GM21423 (cell line): ENCODE results near the gene ASPG.

ENCODE experiments used
- ATAC-seq: cut with Tn5 transposase; IDR thresholded peaks from one replicate; pipeline ENCODE4 v1.9.1; 2021; ENCODE audit warnings: mild to moderate bottlenecking, moderate library complexity; ENCODE audit not compliant: unreplicated experiment

The ASPG gene

DNA sequence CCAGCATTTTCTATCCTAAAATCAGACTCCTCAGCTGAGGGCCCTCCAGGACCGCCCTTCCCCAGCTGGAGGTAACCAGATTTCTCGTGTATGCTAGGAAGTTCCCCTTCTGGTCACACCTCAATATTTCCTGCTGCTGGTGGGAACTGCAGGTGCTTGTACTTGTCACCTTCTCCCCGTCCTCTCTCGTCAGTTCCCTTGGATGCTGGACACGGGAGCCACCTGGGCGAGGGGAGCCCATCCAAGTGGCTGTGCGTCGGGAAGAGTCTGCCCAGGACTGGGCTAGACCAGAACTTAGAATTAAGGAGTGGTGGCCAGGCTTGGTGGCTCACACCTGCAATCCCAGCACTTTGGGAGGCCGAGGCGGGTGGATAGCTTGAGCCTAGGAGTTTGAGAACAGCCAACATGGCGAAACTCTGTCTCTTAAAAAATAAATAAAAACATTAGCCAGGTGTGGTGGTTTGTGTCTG, 29.7 kb downstream of the ASPG start:
- no peak for ATAC-seq

DNA sequence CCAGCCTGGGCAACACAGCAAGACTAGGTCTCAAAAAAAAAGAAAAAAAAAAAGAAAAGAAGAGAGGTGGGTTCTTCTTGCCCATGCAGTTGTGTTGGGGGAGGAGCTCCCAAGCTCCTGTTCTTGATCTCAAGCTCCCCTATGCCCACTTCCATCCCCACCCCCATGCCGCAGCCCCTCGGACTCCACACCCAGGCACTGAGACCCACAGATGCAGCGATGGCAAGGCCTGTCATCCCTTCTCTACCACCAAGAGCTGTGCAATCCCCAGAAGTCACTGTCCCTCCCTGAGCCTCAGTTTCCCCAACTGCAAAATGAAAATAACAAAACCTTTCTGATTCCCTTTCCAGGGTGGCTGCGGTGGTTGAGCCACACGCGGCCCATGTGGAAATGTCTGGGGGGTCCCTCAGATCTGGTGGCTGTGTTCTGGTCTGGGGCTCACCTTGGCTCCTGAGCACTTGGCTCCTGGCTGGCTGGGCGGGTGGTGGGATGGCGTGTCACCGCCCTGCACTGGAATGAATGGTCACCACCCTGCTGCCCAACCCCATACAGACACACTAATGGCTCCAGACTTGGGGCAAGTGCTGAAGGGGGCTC, 30.3 kb downstream of the ASPG start:
- ATAC-seq = no peak

DNA sequence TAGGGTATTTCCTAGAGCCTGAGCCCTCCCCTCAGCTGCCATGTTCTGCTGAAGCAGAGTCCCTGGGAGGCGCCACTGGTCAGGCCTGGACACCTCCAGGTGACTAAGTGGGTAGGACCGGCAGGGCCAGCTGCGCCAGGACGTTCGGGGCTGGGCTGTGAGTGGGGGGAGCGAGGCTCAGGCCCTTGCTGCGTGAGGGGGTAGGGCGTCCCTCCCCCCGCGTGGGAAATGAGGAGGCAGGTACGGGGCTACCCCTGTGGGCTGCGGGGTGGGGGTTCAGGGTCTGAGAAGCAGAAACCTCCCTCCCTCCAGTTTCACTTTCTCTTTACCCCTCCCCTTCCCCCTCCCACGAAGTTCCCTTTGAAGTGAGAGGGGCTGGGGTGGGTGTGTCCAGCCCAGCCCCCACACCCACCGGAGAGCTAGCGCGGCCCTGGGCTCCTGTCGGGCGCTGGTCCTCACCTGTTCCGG, 30.8 kb downstream of the ASPG start:
- ATAC-seq = no peak

DNA sequence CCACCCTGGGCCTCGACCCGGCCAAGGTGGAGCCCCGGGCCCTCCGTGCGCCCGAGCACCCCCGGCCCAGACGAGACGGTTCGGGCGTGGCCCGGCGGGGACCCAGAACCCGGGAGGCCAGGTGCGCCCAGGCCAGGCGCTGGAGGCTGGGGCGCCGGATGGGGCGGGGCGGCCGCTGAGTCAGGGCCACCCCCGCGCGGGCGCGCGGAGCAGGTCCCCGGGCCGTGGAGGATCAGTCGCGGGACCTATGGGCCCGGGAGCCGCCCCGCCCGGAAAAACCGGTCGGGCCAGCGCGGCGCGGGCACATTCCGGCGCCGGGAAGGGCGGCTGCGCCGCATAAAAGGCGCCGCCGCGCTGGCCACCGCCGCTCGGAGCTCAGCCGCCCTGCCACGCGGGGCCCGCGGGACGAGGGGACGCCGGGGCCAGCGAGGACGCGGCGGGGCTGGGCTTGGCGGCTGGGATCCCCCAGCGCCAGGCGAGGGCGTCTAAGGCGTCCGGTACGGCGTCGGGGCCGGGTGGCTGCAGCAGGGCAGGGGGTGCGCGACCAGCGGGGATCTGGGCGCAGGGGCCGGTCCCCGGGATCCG, 31.3 kb downstream of the ASPG start:
- no peak for ATAC-seq

DNA sequence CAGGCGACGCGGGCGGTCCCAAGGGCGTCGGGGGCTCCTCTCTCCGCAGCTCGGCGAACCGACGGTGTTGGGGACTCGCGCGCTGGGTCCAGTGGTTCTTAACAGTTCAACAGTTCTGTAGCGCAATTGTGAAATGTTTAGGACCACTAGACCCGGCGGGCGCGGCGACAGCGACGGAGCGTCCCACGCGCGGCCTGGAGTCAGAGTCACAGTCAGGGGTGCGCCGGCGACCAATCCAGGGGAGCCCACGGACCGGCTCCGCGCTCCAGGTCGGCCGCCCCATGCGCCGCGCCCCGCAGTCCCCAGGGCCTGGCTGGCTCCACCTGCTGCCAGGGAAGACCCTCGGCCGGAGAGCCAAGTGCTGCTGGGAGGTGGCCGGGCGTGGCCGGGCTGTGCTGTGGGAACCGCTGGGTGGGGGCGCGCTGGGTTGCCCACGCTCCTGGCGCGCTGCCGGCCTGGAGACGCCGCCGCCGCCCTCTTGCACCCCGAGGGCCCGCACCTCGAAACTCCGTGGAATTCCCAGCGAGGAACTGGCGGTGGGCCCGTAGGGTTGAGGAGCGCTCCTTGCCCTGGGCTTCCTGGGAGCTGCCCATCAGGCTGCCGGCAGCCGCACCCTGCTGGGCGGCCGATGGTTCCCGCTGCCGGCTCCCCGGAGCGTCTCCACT, 32.0 kb downstream of the ASPG start:
- ATAC-seq = no peak

DNA sequence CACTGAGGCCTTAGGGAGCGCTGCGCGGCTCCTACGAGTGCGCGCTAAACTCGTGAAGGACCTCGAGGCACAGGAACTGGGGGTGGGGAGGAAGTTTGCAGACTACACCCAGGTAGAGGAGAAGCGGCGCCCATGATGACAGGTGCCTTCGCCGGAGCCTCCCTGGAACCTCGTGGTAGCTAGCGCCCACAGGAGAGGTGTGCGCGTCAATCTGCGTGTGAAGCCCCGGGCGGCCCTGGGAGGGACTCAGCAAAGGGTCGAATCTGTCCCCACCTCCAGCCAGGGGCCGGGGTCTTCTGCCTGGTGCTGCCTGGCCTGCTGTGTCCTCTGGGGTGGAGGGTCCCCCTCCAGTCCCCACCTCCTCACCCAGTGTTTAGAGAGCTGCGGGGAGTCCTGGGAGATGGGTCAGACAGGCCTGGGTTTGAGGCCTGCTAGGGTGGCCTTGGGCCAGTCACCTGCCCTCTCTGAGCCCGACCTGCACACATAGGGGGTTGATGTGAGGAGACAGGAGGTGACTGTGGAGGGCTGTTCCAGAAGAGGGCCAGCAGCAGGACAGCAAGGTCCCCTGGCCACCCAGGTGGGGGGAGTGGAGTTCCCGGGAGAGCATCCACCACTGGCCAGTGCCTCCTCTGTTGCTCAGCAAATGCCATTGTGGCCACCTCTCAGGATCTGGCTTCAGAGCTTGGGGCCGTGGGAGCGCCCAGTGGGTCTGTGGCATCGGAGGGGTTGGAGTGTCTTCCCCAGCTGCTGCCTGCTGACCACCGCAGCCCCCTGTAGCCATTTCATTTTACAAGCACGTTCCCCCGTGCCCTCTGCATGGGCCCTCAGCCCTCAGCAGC, 32.7 kb downstream of the ASPG start:
- ATAC-seq = no peak

DNA sequence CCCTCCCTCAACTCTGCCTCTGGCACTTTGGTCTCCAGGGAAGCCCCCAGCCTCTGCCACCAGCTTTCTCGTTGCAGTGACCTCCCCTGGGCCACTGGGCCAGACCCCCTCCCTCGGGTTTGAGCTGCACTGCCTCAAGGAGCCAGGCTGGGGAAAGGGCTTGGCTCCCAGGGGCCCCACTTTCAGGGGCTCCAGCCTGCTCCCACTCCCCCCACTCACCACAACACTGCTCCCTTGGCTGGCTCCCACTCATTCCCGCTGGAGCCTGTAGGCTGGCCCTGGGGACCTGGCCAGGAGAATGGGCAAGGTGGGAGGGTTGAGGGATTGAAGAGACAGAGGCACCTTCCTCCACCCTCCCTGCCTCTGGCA, 33.6 kb downstream of the ASPG start:
- no peak for ATAC-seq

DNA sequence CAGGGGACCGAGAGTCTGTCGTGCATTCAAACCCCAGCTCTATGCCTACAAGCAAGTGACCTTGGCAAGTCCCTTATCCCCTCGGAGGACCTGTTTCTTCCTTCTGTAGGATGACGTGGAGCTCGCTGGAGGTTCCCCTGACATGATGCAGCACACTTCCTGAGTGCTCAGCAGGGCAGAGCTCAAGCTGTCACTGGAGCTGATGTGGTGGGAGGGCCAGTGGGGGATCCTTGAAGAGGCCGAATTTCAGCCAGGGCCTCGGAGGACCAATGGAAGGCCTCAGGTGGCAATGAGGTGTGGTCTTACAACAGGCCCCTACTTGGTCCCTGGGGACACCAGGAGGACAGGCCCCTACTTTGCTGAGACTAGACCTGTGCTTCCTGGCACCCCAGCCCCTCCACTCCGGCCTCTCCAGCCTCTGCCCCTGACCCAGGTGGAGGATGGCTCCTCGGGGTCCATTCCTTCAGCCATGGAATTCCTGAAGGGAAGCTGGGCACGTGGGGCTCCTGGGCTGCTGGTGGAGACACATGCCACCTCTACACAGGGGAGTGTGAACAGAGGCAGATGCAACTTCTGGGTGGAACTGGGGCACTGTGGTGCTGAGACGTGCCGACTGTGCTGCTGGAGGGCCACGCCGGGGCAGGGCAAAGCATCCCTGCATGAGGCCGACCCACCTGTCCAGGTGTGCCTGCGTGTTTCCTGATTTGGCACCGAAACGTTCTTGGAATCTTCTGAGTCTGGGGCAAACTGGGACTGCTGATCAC, 34.2 kb downstream of the ASPG start:
- no peak for ATAC-seq

DNA sequence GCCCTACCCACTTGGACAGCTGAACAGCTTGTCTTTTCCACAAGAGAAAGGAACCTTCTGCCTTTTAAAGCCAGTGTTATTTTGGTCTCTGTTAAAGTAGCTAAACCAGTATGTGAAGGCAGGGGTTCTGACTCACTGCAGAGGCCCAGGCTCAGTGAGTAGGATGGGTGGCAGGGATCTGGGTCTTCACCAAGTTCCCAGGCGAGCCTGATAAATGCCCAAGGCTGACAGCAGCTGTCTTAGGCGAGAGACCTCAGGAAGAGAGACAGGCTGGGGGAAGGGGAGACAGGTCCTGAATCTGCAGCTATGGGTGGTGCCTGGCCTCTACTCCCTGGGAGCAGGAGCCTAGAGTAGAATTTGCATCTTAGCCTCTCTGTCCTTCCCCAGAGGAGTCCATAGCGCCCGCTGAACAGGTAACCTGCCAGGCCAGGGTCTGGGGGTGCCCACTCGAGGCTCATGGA, 34.8 kb downstream of the ASPG start:
- no peak for ATAC-seq

DNA sequence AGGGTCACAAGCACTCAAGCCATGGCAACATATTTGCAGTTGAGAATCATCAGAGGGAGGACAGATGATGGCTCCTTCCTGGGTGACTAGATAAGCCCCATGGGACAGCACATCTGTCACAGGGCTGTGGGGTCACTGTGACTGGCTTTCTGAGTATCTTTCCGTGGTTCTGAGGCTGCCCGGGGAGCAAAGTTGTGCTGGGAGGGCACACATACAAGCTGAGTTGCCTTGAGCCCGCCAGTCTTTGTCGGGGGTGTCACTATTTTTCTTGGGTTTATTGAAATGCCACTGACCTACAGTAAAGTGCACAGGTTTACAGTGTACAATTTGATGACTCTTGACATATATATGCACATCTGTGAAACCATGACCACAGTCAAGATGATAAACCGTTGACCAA, 35.6 kb downstream of the ASPG start:
- ATAC-seq = no peak

DNA sequence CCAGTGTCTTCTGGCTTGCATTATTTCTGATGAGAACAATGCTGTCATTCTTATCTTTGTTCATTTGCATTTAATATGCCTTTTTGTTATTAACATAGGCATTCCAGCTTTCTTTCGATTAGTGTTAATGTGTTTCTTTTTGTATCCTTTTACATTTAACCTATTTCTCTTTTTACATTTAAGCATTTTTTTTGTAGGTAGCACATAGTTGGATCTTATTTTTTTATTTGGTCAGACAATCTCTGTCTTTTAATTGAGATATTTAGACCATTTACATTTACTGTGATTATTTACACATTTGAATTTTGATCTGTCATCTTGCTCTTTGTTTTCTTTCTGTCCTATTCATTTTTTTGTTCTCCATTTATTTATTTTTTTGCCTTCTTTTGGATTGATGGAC, 38.4 kb downstream of the ASPG start:
- ATAC-seq = no peak

DNA sequence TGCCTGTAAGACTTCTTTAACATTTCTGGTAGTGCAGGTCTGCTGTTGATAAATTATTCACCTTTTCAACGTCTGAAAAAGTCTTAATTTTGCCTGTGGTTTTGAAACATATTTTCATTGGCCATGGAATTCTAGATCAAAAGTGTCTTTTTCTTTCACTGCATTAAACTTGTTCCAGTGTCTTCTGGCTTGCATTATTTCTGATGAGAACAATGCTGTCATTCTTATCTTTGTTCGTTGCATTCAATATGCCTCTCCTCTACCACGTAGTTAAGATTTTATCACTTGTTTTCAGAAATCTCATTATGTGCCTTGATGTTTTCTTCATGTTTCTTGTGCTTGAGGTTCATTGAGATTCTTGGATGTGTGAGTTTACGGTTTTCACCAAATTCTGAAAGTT, 39.5 kb downstream of the ASPG start:
- no peak for ATAC-seq

DNA sequence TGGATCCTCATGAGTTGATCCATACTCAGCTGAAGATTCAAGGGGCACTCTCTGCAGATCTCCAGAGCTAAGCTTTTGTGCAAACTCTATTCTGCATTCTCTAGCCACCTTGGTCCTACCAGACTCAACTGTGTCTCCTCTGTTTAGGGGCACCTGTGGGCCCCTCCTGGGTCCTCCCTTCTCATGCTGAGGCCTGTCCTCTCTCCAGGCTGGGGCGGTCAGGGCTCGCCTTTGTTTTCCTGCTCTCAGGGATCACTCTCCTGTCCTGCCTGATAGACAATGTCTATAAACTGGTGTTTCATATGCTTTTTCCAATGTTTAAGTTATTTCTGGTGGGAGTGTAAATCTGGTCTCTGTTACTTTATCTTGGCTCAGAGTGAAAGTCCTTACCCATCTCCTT, 41.3 kb downstream of the ASPG start:
- ATAC-seq = no peak

DNA sequence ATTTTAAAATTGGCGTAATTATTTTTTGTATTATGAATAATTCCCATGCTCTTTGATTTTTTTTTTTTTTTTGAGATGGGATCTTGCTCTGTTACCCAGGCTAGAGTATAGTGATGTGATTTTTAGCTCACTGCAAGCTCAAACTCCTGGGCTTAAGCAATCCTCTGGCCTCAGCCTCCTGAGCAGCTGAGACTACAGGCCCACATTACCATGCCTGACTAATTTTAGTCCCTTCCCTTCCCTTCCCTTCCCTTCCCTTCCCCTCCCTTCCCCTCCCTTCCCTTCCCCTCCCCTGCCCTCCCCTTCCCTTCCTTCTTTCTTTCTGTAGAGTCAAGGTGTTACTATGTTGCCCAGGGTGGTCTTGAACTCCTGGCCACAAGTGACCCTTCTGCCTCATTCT, 43.5 kb downstream of the ASPG start:
- ATAC-seq = no peak

DNA sequence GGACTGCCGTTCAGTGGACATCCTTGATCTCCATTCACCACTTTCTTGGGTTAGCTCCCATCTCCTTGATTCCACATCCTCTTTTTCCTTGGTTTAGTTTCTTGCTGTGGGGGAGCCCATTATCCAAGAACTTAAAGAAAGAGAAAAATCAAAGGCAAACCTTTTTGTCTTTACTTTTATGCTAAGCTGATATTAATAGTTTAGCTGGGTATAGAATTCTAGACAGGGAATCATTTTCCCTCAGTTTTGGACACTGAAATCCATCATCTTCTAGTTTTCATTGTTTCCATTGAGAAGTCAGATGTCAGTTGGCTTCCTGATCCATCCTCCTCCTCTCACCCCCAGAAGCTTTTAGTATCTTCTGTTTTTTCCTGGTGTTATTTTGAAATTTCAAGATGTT, 44.1 kb downstream of the ASPG start:
- ATAC-seq = no peak

DNA sequence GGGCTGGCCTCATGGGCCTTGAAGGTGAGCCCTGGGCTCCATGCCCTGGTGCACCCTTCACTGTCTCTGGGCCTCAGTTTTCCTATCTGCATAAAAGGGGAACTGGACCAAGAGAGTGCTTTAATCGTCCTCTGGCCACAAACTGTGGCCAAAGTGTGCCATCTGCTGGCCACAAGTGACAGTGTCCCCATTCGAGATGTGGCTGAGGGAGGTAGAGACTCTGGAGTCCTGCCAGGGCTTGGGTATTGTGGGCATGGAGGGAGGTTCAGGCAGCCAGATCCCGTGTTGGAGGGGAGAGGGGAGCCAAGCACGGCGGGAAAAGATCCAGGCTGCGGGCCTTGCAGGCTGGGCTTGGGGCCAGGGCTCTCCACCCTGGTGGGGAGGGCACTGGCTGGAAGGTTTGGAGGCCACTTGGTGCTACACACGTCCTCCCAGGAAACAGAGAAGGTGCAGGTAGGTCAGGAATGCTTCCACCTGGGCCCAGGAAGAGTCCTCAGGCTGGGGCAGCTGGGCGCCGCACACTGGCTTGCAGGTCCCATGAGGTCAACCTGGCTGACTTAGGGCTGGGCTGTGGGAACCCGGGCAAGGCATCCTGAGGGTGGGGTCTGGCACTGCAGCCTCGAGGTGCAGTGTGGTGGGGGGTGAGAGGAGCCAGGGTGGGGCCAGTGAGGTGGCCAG, 45.6 kb downstream of the ASPG start:
- no peak for ATAC-seq

DNA sequence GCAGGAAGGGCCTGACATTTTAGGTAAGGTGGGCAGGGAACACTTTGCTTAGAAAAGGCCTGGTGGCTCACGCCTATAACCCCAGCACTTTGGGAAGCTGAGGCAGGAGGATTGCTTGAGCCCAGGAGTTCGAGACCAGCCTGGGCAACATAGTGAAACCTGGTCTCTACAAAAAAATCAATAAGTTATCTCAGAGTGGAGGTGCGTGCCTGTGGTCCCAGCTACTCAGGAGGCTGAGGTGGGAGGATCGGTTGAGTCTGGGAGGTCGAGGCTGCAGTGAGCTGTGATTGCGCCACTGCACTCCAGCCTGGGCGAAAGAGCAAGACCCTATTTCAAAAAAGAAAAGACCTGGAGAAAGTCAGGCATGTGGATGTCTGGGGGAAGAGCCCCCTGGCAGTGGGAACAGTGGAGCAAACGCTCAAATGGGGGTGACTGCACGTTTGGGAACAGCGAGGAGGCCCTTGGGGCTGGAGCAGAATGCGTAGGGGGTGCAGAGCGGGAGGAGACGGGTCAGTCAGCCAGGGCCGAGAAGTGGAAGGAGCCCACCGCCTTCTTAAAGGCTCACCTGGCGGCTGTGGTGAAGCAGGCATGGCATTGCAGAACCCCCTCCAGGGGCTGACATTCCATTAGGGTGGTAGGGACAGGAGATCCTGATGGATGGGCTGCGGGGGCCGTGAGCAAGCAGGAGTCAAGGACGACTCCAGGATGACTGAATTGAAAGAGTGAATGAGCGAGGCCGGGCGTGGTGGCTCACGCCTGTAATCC, 46.6 kb downstream of the ASPG start:
- no peak for ATAC-seq

DNA sequence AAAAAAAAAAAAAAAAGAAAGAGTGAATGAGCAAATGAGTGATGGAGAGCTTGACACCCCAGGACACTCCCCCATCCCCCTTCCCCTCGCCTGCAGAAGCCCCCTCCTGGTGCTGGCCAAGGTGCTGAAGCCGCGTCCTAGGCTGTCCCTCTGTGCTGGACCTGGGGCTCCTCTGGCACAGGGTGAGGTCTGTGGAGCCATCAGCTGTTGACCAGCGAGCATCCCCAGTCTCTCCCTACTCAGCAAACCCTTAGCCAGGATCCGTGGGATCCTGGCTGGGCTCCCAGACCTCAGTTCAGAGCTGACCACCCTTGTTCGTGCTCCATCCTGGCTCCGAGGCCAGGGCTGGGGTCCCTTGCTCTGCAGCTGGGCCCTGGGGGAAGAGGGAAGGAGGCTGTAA, 47.5 kb downstream of the ASPG start:
- ATAC-seq = no peak

DNA sequence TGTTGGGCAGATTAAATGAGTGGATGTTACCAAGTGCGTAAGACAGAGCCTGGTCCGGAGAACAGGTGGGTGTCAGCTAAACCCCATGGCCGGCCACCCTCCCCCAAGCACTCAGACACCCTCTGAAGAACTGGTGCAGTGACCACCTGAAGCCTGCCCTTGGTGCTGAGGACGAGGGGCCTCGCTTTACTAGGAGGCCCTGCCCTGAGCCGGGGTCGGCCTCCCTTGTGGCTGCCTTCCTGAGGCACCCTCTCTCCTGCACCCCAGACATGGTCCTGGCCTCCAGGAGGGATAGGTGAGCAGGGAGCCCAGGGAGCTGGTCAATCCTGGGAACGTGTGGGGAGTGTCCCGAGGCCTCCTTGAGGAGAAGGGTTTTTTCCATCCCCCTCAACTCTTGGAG, 48.0 kb downstream of the ASPG start:
- ATAC-seq = no peak
